Activated B cell treated with CpG ODN at 0.5 μM for 24 hours (primary cell): ENCODE results near the gene ZNF862. TPM values are rescaled to one million over a fixed set of nuclear protein-coding genes. Genes with fewer than 3 reads are reported as not detected.

ENCODE experiments used
- ATAC-seq: fragments of 200-7000 bp; cut with Tn5 transposase; one replicate; pipeline ENCODE4 v1.10.0; 2021; ENCODE audit warnings: low read depth, mild to moderate bottlenecking, moderate library complexity
- CTCF ChIA-PET: fragments of 350-600 bp; sonication (Branson Sonifier 250); formaldehyde crosslinking; loops from one replicate; lab custom pipeline; 2021; ENCODE audit warnings: antibody characterized with exemption; lab: Charles Lee
- POLR2A ChIA-PET: fragments of 350-600 bp; sonication (Branson Sonifier 250); formaldehyde crosslinking; loops from one replicate; lab custom pipeline; 2021; ENCODE audit warnings: antibody characterized with exemption; lab: Charles Lee
- DNase-seq: peaks from one replicate; pipeline ENCODE4 v3.0.0; 2022
- H3K27ac Mint-ChIP-seq: one replicate; pipeline ENCODE4 v1.8.0; 2020; ENCODE audit warnings: mixed read lengths
- H3K27me3 Mint-ChIP-seq: one replicate; pipeline ENCODE4 v1.8.0; 2021; ENCODE audit warnings: mixed read lengths
- H3K36me3 Mint-ChIP-seq: one replicate; pipeline ENCODE4 v1.8.0; 2021; ENCODE audit warnings: low read depth, mixed read lengths
- H3K4me1 Mint-ChIP-seq: one replicate; pipeline ENCODE4 v1.8.0; 2021; ENCODE audit warnings: mixed read lengths
- H3K4me3 Mint-ChIP-seq: one replicate; pipeline ENCODE4 v1.8.0; 2020; ENCODE audit warnings: mild to moderate bottlenecking, mixed read lengths
- H3K9me3 Mint-ChIP-seq: one replicate; pipeline ENCODE4 v1.8.0; 2020; ENCODE audit warnings: mixed read lengths
- intact Hi-C: fragments of 100-400 bp; cut with micrococcal nuclease; formaldehyde crosslinking; loops from one replicate; pipeline ENCODE4 v1.15.1; 2024
- total RNA-seq: library from RNA; stranded (reverse); gene quantifications from 2 replicates; pipeline ENCODE4 v1.2.3, GENCODE V29; 2022
- TF ChIP-seq, protein P1 (sequence below): fragments of 200-600 bp; IDR thresholded peaks from one replicate; pipeline ENCODE4 v1.8.0; 2022; ENCODE audit warnings: antibody characterized with exemption, mild to moderate bottlenecking

Gene ZNF862
- total RNA-seq, 1 donor from 2014 or later: 17.6 TPM

DNA sequence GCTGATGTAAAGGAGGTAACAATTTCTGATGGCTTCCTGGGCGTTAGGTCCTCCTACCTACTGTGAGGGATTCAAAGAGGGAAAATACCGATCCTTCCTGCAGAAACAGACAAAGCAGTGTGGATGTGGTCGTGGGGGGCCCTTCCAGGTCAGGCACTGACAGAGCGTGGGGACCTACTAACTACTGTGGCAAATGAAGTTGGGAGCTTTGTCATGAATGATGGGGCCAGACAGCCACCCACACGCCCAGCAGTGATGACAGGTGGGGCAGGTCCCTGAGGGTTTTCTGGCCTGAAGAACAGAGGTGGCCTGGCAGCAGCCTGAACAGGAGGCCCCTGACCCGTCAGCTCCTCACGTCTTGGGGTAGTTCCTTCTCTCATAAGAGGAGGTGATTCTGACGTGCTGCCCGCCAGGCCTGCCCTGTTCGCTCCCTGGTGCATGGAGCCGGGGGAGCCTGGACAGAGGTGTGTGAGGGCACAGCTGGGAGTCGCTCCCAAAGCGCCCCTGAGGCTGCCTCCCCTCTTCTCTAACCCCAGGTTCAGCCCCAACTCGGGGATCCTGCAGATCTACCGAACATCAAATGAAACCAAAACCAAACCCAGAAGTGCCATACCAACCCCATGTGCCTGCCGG is 39.8 kb downstream of the ZNF862 start:
- Mint-ChIP-seq H3K9me3 (no peaks in the 10 kb centered on the region), H3K4me1 (peaks cover 16% of the 10 kb centered on the region), H3K4me3 (no peak overlapping the region), H3K27ac (no peak overlapping the region), H3K27me3 (no peaks in the 10 kb centered on the region), H3K36me3 (peaks cover 10% of the 10 kb centered on the region)
- ATAC-seq: no peak
- intact Hi-C loops: loop anchor here (10.0 kb wide), 2 partner anchors 453 to 1357 kb away; partner anchors contain the start of gene CHPF2
- CTCF ChIA-PET: no interaction called here
- POLR2A ChIA-PET: no interaction called here
- TF ChIP-seq, protein P1, sequence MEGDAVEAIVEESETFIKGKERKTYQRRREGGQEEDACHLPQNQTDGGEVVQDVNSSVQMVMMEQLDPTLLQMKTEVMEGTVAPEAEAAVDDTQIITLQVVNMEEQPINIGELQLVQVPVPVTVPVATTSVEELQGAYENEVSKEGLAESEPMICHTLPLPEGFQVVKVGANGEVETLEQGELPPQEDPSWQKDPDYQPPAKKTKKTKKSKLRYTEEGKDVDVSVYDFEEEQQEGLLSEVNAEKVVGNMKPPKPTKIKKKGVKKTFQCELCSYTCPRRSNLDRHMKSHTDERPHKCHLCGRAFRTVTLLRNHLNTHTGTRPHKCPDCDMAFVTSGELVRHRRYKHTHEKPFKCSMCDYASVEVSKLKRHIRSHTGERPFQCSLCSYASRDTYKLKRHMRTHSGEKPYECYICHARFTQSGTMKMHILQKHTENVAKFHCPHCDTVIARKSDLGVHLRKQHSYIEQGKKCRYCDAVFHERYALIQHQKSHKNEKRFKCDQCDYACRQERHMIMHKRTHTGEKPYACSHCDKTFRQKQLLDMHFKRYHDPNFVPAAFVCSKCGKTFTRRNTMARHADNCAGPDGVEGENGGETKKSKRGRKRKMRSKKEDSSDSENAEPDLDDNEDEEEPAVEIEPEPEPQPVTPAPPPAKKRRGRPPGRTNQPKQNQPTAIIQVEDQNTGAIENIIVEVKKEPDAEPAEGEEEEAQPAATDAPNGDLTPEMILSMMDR: no peak
- DNase-seq: no peak

DNA sequence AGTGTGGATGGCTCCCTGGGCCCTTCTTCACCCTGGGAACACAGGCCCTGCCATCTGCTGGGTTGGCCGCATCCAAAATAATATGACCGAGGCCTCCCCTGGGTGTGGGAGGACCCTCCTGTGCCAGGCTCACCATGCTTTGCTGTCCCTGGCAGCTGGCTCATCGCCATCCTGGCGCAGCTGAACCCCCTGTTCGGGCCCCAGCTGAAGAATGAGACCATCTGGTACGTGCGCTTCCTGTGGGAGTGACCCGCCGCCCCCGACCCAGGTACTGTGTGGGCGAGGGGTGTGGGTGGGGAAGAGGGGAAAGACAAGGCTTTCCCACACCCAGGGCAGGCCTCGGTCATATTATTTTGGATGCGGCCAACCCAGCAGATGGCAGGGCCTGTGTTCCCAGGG is 40.3 kb downstream of the ZNF862 start:
- POLR2A ChIA-PET: no interaction called here
- no peak for DNase-seq
- Mint-ChIP-seq H3K4me3 (no peak overlapping the region), H3K27ac (no peak overlapping the region), H3K9me3 (no peaks in the 10 kb centered on the region), H3K27me3 (no peaks in the 10 kb centered on the region), H3K36me3 (peaks cover 10% of the 10 kb centered on the region), H3K4me1 (peaks cover 19% of the 10 kb centered on the region)
- TF ChIP-seq, protein P1: no peak
- CTCF ChIA-PET: no interaction called here
- intact Hi-C loops: loop anchor here (10.0 kb wide), 2 partner anchors 454 to 1356 kb away; partner anchors contain the start of gene CHPF2
- ATAC-seq: no peak

DNA sequence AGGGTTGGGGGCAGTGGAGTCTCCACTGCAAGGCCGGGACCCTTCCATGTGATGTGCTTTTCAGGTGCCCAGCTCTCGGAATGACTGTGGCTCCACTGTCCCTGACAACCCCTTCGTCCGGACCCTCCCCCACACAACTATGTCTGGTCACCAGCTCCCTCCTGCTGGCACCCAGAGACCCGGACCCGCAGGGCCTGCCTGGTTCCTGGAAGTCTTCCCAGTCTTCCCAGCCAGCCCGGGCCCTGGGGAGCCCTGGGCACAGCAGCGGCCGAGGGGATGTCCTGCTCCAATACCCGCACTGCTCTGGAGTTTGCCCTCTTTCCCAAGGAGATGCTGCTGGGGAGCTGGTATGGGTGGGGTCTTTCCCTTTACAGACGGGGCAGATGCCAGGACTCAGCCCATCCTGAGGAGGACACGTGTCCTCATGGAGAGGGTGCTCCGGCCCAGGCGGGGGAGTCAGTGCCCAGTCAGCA is 41.1 kb downstream of the ZNF862 start:
- TF ChIP-seq, protein P1: no peak
- Mint-ChIP-seq H3K4me1 (peaks cover 16% of the 10 kb centered on the region), H3K9me3 (no peaks in the 10 kb centered on the region), H3K36me3 (peaks cover 10% of the 10 kb centered on the region), H3K27me3 (no peaks in the 10 kb centered on the region), H3K27ac (no peak overlapping the region), H3K4me3 (no peak overlapping the region)
- no peak for ATAC-seq
- ChIA-PET POLR2A (no interaction called here), CTCF (no interaction called here)
- DNase-seq: no peak
- intact Hi-C loops: loop anchor here (10.0 kb wide), 2 partner anchors 455 to 1355 kb away; partner anchors contain the start of gene CHPF2

DNA sequence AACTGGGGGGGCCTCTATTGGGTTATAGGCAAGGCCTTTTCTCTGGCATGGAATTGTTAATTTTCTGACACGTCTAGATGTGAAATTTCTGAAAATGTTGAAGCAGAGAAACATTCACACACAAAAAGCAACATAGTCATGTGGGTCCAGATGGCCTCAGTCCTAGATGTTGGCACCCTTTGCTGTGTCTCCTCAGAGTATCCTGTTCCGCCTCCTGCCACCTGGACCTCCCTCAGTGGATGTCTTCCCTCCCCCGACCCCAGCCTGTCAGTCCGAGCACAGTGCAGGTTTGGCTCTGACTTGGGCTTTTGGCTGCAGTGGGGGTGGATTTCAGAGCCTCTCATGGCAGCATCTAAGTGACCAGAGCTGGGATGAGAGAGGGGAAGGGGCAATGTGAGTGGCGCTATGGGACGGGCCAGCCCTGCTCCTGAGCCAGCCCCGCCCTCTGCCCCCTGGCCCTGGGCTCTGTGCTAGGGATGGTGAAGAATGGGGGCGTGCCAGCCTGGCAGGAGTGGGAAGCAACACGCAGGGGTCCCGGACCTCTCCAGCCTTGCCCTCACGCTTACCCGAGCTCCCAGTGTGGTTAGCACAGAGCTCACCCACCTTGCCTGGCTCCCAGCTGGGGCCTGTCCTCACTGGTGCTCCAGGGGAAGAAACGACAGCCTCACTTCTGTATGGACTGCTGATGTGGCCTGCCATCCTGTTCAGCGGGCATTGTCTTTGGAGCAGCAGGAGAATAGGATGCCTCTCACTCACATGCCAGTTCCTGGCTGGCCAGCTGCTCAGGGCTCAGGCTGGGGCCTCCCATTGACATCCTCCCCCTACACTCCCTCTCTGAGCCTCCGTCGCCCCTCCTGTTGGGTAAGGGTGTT is 41.8 kb downstream of the ZNF862 start:
- intact Hi-C loops: loop anchor here (10.0 kb wide), 2 partner anchors 455 to 1355 kb away; partner anchors contain the start of gene CHPF2
- Mint-ChIP-seq H3K4me3 (no peak overlapping the region), H3K27me3 (no peaks in the 10 kb centered on the region), H3K9me3 (no peaks in the 10 kb centered on the region), H3K36me3 (peaks cover 10% of the 10 kb centered on the region), H3K27ac (no peak overlapping the region), H3K4me1 (peaks cover 10% of the 10 kb centered on the region)
- TF ChIP-seq, protein P1: no peak
- ATAC-seq (no peak), DNase-seq (no peak)
- ChIA-PET POLR2A (no interaction called here), CTCF (no interaction called here)
